HG02798 (cell line): Measurements from ENCODE around the gene MICAL3.
"Not testable (repeated sequence)": the region's sequence is repeated elsewhere in the genome, so short reads cannot be mapped to it uniquely, and the experiment has no call there.

ENCODE experiments used
- ATAC-seq: cut with Tn5 transposase; IDR thresholded peaks from one replicate; pipeline ENCODE4 v1.9.1; 2021; ENCODE audit warnings: mild to moderate bottlenecking; ENCODE audit not compliant: unreplicated experiment, poor library complexity

The MICAL3 gene

GRCh38 chr22:18060646-18061620, 36.6 kb upstream of the MICAL3 start:
- no peak for ATAC-seq

- ATAC-seq = no peak
Measured at GRCh38 chr22:18059991-18060390, 35.6 kb upstream of the MICAL3 start.

GRCh38 chr22:18059473-18059872, 35.1 kb upstream of the MICAL3 start:
- ATAC-seq = no peak

- ATAC-seq = no peak
Measured at GRCh38 chr22:18059094-18059417, 34.7 kb upstream of the MICAL3 start.

GRCh38 chr22:18058371-18059093, 34.2 kb upstream of the MICAL3 start:
- no peak for ATAC-seq

GRCh38 chr22:18057568-18058209, 33.3 kb upstream of the MICAL3 start:
- ATAC-seq = peak; percentile 54

GRCh38 chr22:18056807-18057474, 32.6 kb upstream of the MICAL3 start:
- peak; percentile 67 for ATAC-seq

- ATAC-seq = peak; percentile 38
Measured at GRCh38 chr22:18056161-18056666, 31.9 kb upstream of the MICAL3 start.

- no peak for ATAC-seq
Measured at GRCh38 chr22:18055619-18056160, 31.3 kb upstream of the MICAL3 start.

GRCh38 chr22:18053216-18053946, 29.0 kb upstream of the MICAL3 start:
- ATAC-seq = not testable (repeated sequence)

GRCh38 chr22:18051113-18051512, 26.8 kb upstream of the MICAL3 start:
- ATAC-seq = not testable (repeated sequence)

GRCh38 chr22:18050065-18050464, 25.7 kb upstream of the MICAL3 start:
- ATAC-seq = no peak

GRCh38 chr22:18048441-18048898, 24.1 kb upstream of the MICAL3 start:
- ATAC-seq = no peak

- ATAC-seq = no peak
Measured at GRCh38 chr22:18048041-18048440, 23.7 kb upstream of the MICAL3 start.

- no peak for ATAC-seq
Measured at GRCh38 chr22:18045794-18046193, 21.4 kb upstream of the MICAL3 start.

GRCh38 chr22:18044548-18045271, 20.3 kb upstream of the MICAL3 start:
- no peak for ATAC-seq

GRCh38 chr22:18042685-18043084, 18.3 kb upstream of the MICAL3 start:
- ATAC-seq = no peak

GRCh38 chr22:18040898-18041297, 16.5 kb upstream of the MICAL3 start:
- not testable (repeated sequence) for ATAC-seq

GRCh38 chr22:18035751-18036150, 11.4 kb upstream of the MICAL3 start:
- no peak for ATAC-seq
